ENCODE results near the gene ABCG5.

- TF ChIP-seq ZNF274 (IDR thresholded peaks at IDR 0.05; ENCODE audit: low read depth, low read length) = no peak
- no peak for TF ChIP-seq SUZ12 (IDR thresholded peaks at IDR 0.05; ENCODE audit: extremely low read depth, insufficient read depth, insufficient read length)
- no peak for TF ChIP-seq YY1 (IDR thresholded peaks at IDR 0.05; ENCODE audit: insufficient read depth, insufficient read length)
Observed at GRCh38 chr2:43794956-43795355, 43.7 kb downstream of the ABCG5 start.

Measured in NT2/D1 (cell line).